ENCODE data around the gene FBXO45.
"Not testable (repeated sequence)": the region's sequence is repeated elsewhere in the genome, so short reads cannot be mapped to it uniquely, and the experiment has no call there.

Gene FBXO45

DNA sequence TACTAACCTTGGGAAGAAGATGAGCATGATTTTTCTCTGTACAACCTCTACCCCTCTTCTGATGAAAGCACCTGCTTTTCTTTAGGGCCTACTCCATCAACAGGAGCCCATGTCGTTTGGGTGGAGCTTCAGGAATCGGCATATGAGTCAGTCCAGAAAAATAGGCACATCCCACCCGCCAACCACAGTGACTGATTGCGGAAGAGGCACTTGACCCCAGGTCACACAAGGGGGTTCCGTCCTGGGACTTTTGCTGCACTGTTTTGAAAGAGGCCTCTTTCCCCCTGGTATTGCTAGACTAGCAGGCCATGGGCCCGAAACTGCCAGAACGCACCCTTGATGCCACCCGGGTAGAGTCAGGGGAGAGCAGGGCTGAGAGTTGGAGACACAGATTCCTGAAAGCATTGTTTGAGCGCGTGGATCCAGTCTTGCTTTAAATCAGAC is 51.7 kb downstream of the FBXO45 start:
- peak in 1 of 2 donors; percentile 72 for DNase-seq

DNA sequence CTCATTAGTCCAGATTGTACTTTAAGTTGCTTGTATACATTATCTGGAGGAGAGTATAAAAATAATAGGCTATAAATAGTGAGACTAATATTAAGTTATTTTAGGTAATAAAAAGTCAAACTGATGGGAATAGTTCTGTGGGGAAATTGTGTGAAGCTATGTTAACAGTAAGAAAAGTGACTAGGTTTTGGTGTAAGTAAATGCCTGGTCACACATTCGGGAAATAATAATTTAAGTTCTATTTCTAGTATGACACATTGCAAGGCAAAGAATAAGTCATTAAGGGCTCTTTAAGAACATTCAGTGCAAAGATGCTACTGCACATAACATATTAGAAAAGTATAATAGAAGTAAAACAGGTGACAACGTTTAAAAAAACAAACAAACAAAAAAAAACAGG is 52.2 kb downstream of the FBXO45 start:
- DNase-seq, result no peak

DNA sequence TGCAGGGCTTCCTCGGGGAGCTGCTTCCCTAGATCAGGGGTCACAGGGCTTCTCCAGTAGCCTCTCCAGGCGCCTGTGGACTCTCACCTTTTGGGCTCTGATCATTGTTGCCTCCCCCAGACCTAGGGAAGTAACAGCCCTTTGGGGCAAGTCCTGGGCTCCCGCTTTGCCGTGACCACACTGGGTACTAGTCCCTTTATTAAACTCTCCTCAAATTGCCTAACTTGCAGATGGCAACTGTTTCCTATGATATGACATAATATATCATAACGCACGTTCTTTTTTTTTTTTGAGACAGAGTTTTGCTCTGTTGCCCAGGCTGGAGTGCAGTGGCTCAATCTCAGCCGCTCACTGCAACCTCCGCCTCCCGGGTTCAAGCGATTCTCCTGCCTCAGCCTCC is 53.2 kb downstream of the FBXO45 start:
- no peak for DNase-seq

DNA sequence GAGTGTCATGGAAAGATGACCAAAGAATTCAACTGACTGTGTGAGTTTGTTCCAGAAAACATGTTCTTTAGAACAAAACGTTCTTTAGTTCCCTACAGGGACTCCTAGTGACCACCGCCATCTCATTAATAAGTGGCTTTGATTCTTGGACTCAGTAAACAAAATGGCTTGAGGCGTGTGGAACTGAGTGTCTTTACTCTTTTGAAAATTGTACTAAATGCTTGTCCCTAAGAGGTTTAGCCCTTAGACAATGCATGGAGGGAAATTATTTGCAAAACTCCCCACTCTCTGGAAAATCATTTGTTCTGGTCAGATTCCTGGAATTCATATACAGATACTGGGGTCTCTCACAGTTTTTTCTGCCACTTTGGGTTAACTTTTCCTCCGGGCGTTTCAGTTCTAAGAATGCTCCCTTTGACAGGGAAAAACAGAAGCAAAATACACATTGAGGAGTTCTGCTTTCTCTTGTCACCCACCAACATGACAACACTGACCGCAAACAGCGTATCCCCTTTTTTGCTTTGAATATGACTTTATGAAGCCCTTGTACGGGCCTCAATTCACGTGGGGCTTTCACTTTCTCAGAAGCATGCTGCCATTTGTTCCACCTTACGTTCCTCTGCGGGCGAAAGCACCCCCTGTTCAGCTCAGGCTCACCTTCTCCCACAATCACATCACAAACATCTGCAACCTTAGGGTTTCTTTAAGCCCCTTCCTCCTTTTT is 55.8 kb downstream of the FBXO45 start:
- DNase-seq, result peak in 1 of 2 donors; percentile 52

DNA sequence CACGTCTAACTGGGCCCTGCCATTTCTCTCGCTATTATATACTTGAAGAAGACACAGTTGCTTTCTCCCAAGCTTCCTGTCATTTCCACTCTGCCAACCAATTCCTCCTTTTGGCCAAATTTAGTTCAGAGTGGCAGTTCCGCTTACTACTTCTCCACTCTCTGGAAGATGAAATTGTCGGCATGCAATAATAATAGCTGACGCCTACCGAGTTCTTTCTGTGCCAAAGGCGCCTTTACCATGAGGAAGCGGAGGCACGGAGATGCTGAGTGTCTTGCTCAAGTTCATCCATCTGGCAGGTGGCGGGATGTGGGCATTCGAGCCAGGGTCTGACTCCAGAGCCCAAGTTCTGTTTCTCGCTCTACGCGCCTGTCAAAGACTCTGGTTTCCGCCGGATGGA is 56.4 kb downstream of the FBXO45 start:
- peak in 1 of 2 donors; percentile 48 for DNase-seq

DNA sequence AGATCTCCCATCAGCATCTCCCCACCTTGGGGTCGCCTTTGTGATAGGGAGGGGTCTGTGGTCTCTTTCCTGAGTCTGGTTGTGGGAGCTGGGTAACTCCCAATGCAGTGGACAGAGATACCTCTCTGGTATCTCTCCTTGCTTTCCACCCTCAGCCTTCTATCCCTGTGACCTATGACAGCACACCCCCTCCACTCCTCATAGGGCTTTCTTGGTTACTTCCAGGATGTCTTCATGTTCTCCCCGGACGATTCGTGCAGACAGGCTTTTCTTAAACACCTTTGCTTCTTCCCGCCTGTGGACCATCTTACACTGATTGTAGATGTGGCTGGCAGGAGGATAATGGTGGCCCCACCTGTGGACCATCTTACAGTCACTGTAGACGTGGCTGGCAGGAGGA is 56.9 kb downstream of the FBXO45 start:
- DNase-seq, result no peak

DNA sequence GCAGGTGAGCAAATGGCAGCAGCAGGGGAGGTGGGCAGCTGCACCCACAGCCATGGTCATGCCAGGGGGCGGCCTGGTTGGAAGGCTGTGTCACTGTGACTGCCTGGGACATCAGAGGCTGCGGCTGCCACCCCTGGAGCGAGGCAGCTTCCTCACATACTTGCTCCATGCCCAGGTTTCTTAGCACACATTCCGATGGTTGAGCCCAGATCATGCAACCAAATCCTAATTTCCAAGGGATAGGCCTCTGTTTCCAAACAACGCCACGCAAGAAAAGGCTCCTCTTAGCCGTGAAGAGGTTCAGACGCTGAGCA is 59.4 kb downstream of the FBXO45 start:
- no peak for DNase-seq

DNA sequence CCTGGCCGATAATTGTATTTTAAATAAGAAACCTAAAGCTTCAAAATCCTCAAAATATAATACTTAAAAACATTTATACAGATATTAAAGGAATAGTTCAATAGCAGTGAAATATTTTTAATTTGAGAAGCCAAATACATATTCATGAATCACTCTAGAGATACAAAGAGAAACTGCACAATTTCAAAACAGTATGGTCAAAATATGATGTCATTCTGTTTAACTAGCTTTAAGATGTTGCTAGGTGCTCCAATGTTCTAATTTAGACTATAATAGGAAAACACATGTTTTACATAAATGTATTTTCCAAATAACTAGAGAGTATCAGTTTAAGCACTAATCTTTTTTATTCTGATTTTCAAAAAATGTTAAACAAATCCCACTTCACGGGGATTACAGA is 60.8 kb downstream of the FBXO45 start:
- DNase-seq, result no peak

DNA sequence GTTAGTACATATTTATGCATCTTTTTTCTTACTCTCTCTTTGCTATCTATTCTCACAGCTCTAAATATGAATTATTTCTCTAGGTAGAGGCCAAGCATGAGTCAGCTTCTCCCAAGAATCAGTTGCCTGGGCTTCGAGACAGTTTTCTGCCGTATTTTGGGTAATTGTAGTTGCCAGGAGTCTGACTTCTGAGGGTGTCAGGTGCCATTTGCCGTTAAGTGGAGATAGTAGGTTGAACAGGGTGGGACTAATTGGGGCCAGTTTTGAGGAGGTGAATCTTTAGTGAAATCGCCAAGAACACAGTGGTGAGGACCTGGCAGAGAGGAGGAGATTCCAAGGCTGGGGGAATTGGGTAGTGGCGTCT is 63.2 kb downstream of the FBXO45 start:
- no peak for DNase-seq

DNA sequence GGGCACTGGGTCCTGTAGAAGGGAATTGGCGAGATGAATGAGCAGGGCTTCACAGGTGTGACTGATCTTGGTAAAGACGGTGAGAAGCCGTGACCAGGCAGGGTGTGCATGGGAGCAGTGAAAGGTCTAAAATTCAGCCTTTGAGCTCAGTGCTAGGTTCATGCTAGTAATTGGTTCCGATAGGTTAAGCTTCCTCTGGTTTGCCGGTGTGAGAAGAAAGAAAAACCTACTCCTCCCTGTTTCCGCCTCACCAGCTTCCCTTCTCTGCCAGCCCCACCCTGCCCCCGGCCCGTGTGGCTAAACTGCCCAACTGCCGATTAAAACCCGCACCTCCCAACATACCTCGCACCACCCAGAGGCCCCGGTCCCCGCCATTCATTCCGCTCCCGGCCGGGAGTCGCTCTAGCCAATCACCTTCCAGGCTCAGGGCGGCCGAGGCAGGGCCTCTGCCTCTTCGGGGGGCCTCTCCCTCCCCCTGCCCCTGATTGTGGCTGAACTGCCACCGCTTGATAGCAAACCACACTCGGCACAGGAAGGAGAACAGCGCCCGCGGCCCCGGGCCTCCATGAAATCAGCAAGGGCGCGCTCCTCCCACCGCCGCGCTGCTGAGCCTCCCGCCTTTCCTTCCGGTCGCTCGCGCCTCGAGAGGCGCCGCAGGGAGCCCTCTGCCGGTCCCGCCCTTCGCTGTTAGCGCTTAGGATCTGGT is 63.7 kb downstream of the FBXO45 start:
- DNase-seq, result peak; percentile 89 to 91

DNA sequence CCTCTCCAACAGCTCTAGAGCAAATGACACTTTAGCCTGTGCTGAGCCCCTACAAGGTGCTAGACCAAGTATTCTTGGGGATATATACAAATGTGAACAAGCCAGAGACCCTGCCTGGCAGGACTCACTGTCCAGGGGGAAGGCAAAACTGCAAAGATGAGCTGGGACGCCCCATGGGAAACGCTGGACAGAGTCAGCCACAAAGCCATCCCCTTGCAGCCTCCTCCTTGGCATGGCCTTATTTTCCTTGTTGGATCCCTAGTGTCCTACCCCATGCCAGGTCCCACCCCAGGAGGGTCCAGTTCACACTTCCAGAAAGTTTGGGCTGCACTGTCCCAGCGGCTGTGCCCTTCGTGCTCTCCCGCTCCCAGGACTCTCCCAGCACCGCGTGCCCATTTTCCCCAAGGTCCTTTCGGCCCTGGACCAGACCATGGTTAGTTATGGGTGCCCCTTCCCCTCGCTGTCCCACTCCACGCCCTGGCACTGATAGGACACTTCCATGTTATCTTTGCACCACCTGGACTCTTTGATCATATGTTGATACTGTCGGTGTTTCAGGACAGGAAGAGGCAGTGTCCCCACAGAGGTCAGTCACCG is 65.2 kb downstream of the FBXO45 start:
- no peak for DNase-seq

DNA sequence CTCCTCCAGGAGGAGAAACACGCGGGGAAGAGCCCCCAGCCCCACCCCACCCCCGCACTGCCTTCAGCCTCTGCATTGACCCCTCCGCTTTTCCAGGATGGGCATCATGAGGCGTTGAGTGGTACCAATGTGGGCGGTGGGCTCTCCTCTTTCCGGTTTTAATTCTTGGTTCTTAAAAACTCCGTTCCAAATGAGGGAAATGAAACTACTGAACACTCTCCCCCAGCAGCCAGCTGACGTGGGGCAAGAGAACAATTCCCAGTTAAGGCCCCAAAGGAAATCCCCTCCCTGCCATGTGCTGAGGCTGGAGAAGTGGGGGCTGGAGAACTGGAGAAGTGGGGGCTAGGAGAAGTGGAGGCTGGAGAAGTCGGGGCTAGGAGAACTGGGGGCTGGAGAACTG is 65.8 kb downstream of the FBXO45 start:
- DNase-seq, result peak in 1 of 2 donors; percentile 55

DNA sequence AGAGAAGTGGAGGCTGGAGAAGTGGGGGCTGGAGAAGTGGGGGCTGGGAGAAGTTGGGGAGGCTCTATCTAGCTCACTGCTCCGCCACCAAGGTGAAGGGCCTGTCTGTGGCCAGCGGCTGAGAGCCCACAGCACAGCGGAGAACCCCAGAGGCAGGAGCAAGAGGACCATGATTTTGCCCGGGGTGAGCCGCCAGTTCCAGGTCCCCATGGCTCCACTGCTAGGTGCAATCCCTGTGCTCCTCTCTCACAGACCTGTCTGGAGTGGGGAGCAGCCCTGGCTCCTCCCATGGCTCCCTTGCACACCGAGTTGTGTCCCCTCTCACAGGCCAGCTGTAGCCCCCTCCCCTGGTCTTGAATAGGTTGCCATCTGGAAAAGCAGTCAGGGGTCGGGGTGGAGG is 66.4 kb downstream of the FBXO45 start:
- no peak for DNase-seq

DNA sequence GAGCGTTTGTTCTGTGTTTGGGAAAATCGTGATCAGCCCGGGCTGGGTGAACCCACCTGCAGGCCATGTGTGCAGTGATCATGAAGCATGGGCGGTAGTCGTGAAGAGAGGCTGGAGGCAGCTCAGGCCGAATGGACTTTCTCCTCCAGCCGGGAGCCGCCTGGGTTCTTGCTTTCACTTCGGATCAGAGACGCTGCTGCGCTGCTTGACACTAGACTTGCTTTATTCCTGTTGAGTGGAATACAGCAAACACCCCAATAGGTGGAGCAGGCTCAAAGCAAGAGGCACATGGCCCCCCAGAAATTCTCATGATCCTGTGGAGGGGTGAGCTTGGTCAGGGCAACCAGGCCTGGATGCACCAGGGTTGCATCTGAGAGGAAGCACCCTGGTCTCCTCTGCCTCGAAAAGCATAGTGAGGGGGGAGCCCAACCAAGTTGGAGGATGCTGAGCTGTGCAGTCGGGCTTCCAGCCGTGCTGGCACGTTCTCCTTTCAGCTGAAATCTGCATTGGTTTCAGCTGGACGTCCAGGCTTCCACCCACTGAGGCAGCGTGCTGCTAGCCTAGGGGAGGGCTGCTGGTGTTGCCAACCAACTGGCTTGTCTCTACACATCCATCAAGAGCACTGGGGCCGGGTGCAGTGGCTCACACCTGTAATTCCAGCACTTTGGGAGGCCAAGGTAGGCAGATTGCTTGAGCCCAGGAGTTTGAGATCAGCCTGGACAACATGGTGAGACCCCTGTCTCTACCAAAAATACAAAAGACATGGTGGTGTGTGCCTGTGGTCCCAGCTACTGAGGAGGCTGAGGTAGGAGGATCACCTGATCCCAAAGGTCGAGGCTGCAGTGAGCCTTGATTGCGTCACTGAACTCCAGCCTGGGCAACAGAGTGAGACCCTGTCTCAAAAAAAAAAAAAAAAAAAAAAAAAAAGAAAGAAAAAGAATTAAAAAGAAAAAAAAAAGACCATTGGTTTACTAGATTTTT is 68.2 kb downstream of the FBXO45 start:
- DNase-seq, result no peak

DNA sequence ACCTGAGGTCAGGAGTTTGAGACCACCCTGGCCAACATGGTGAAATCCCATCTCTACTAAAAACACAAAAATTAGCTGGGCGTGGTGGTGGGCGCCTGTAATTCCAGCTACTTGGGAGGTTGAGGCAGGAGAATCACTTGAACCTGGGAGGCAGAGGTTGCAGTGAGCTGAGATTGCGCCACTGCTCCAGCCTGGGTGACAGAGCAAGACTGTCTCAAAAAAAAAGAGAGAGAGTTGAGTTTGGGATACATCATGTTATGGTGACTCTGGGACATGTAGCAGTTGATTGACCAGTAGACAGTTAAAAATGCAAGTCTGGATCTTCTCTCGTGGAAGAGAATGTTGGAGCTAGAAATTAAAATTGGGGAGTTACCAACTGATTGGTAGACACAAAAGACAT is 69.5 kb downstream of the FBXO45 start:
- DNase-seq, result not testable (repeated sequence)

Measured in CD4-positive, alpha-beta T cell treated with Interleukin-1 beta for 1 hour (primary cell).